Measurements from ENCODE around the gene GCG. TPM values are rescaled to one million over a fixed set of nuclear protein-coding genes. Genes with fewer than 3 reads are reported as not detected.

The GCG gene
- total and polyA plus RNA-seq, 4 donors, result not detected

GRCh38 chr2:162159446-162159845 lies 7.4 kb upstream of the GCG start:
- no peaks in the 10 kb centered on the region for H3K9me3 ChIP-seq (ENCODE audit: control insufficient read depth in 4 of 4, low read length in 3 of 4)
- WGBS, result 85% methylated on average over 6 of the region's 6 CpGs
- TF ChIP-seq CTCF (IDR thresholded peaks at IDR 0.05; ENCODE audit: low read depth, low read length, missing input control), result no peak
- TF ChIP-seq RXRA (IDR thresholded peaks at IDR 0.05), result no peak
- no peak for TF ChIP-seq JUND (IDR thresholded peaks at IDR 0.05)
- no peak for TF ChIP-seq RAD21 (IDR thresholded peaks at IDR 0.05)
- no peak for TF ChIP-seq ZBTB33 (IDR thresholded peaks at IDR 0.05)
- TF ChIP-seq YY1 (IDR thresholded peaks at IDR 0.05), result no peak
- TF ChIP-seq SP1 (IDR thresholded peaks at IDR 0.05), result no peak
- TF ChIP-seq NR2F2 (IDR thresholded peaks at IDR 0.05), result no peak
- TF ChIP-seq ATF3 (IDR thresholded peaks at IDR 0.05), result no peak
- TF ChIP-seq GABPA (IDR thresholded peaks at IDR 0.05 in 1 of 2, conservative IDR thresholded peaks at IDR 0.05 in 1 of 2), result no peak
- no peak for TF ChIP-seq HNF4G (IDR thresholded peaks at IDR 0.05)
- no peak for TF ChIP-seq TAF1 (conservative IDR thresholded peaks at IDR 0.05)
- TF ChIP-seq HNF4A (conservative IDR thresholded peaks at IDR 0.05), result no peak
- TF ChIP-seq EGR1 (IDR thresholded peaks at IDR 0.05; ENCODE audit: low read depth in 2 of 2), result no peak

GRCh38 chr2:162156149-162156548 lies 4.1 kb upstream of the GCG start:
- no peaks in the 10 kb centered on the region for H3K4me1 ChIP-seq (ENCODE audit: control insufficient read depth in 4 of 4, insufficient read depth in 4 of 4, low read length in 3 of 4)
- no peaks in the 10 kb centered on the region for H3K9me3 ChIP-seq (ENCODE audit: control insufficient read depth in 4 of 4, low read length in 3 of 4)
- no peaks in the 10 kb centered on the region for H3K36me3 ChIP-seq (ENCODE audit: control insufficient read depth in 4 of 4, insufficient read depth in 3 of 4, low read depth in 1 of 4, low read length in 3 of 4)
- no peaks in the 10 kb centered on the region for H3K27me3 ChIP-seq (ENCODE audit: control insufficient read depth in 4 of 4, insufficient read depth in 4 of 4, low read length in 3 of 4)
- no peak overlapping the region for H3K4me3 ChIP-seq (ENCODE audit: low read depth in 1 of 3, low read length in 3 of 3)
- H3K9ac ChIP-seq (ENCODE audit: low read depth in 1 of 2, low read length in 2 of 2), result no peak overlapping the region
- 89% methylated on average over 3 of the region's 3 CpGs for WGBS
- no peak for DNase-seq (ENCODE audit: low spot score)
- TF ChIP-seq CTCF (IDR thresholded peaks at IDR 0.05; ENCODE audit: low read depth, low read length, missing input control), result no peak
- TF ChIP-seq FOXA1 (IDR thresholded peaks at IDR 0.05), result no peak
- no peak for TF ChIP-seq REST (IDR thresholded peaks at IDR 0.05)
- TF ChIP-seq NR2F2 (IDR thresholded peaks at IDR 0.05), result no peak
- no peak for TF ChIP-seq ATF3 (IDR thresholded peaks at IDR 0.05)
- TF ChIP-seq RAD21 (IDR thresholded peaks at IDR 0.05), result no peak
- no peak for TF ChIP-seq JUND (IDR thresholded peaks at IDR 0.05)
- TF ChIP-seq YY1 (IDR thresholded peaks at IDR 0.05), result no peak
- TF ChIP-seq HNF4G (IDR thresholded peaks at IDR 0.05), result no peak
- TF ChIP-seq MAX (IDR thresholded peaks at IDR 0.05), result no peak
- TF ChIP-seq HNF4A (conservative IDR thresholded peaks at IDR 0.05), result no peak
- TF ChIP-seq RXRA (IDR thresholded peaks at IDR 0.05), result no peak
- TF ChIP-seq GABPA (IDR thresholded peaks at IDR 0.05 in 1 of 2, conservative IDR thresholded peaks at IDR 0.05 in 1 of 2), result no peak
- TF ChIP-seq TAF1 (conservative IDR thresholded peaks at IDR 0.05), result no peak
- no peak overlapping the region for H3K27ac ChIP-seq (ENCODE audit: low read depth in 1 of 2, low read length in 2 of 2)

More at GRCh38 chr2:162159446-162159845, 7.4 kb upstream of the GCG start:
- no peak for DNase-seq (ENCODE audit: low spot score)
- no peaks in the 10 kb centered on the region for H3K4me1 ChIP-seq (ENCODE audit: control insufficient read depth in 4 of 4, insufficient read depth in 4 of 4, low read length in 3 of 4)
- no peaks in the 10 kb centered on the region for H3K36me3 ChIP-seq (ENCODE audit: control insufficient read depth in 4 of 4, insufficient read depth in 3 of 4, low read depth in 1 of 4, low read length in 3 of 4)
- no peak overlapping the region for H3K9ac ChIP-seq (ENCODE audit: low read depth in 1 of 2, low read length in 2 of 2)
- no peak overlapping the region for H3K4me3 ChIP-seq (ENCODE audit: low read depth in 1 of 3, low read length in 3 of 3)
- H3K27me3 ChIP-seq (ENCODE audit: control insufficient read depth in 4 of 4, insufficient read depth in 4 of 4, low read length in 3 of 4), result no peaks in the 10 kb centered on the region
- no peak overlapping the region for H3K27ac ChIP-seq (ENCODE audit: low read depth in 1 of 2, low read length in 2 of 2)
